ENCODE results near the gene SCO2. TPM values are rescaled to one million over a fixed set of nuclear protein-coding genes. Genes with fewer than 3 reads are reported as not detected.

The SCO2 gene
- total RNA-seq, 4 donors from 2014 or later = 1.5 to 10.7 (median 8.3) TPM

GRCh38 chr22:50507991-50508884 is 17.2 kb downstream of the SCO2 start, which contains the start of gene NCAPH2:
Gene NCAPH2, plus strand, starts transcription at chr22:50508224. Its CDS starts 114 bp downstream, at chr22:50508338.
- TF ChIP-seq CTCF (IDR thresholded peaks at IDR 0.05; ENCODE audit: low read depth) = no peak

GRCh38 chr22:50507421-50507990 is 17.9 kb downstream of the SCO2 start, which contains the start of gene LMF2:
Gene LMF2, minus strand, starts transcription at chr22:50507702. Its CDS starts 27 bp downstream, at chr22:50507675.
- TF ChIP-seq CTCF (IDR thresholded peaks at IDR 0.05; ENCODE audit: low read depth) = no peak

GRCh38 chr22:50506611-50507420 is 18.6 kb downstream of the SCO2 start:
- no peak for TF ChIP-seq CTCF (IDR thresholded peaks at IDR 0.05; ENCODE audit: low read depth)

GRCh38 chr22:50505776-50506610 is 19.4 kb downstream of the SCO2 start:
- no peak for TF ChIP-seq CTCF (IDR thresholded peaks at IDR 0.05; ENCODE audit: low read depth)

DNA sequence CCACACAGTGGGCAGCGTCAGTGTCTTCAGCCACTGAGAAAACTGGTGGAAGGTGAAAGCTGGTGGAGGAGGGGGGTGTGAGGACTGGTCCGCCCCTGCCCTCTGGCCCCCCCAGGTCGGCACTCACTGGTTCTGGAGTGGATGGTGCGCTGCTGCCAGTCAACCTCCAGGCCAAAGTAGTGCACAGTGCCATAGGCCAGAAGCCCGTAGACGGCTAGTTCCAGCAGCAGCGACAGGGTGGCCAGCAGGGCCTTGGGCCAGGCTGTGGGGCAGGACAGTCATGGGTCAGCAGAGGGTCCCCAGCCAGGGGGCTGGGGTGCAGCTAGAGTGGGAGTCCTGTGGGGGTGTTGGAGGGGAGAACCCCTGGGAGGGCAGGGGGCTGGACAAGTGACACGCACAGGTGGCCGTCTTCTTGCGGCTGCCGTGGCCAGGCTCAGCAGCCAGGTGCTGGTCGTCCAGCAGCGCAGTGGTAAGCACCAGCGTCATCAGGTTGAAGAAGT is 20.1 kb downstream of the SCO2 start:
- TF ChIP-seq CTCF (IDR thresholded peaks at IDR 0.05; ENCODE audit: low read depth) = no peak

DNA sequence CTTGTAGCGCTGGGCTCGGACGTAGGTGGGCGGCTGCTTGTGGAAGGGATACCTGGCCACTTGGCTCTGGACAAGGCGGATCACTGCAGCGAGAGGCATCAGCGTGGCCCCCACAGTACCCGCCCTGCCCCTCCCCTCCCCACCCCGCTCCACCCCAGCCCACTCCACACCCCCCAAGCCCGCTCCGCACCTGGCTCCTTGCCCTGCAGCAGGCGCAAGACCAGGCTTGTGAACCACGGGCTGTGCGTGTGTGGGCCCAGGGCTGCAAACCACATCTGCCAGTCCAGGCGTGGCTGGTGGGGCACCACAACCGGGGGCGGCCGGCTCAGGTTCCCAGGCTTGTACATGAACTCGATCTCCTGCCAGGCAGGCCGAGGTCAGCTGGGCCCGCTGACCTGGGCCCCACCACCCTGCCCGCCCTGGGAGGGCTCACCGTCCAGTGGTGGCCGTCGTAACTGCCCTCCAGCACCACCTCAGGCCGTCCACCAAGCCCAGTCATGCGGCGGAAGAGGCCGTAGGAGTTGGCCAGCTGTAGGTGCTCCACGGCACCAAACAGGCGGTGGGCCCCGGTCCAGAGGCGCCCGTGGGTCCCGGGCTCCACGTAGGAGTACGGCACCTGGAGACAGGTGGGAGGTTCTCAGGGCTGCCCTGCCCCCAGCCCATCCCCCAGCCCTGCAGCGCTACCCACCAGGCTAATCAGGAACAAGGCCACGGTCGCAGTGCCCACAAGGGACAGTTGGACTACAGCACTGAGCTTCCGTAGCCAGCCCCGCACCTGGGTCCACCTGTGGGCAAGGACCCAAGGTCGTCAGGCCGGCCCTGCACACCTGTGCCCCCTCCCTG is 20.8 kb downstream of the SCO2 start:
- TF ChIP-seq CTCF (IDR thresholded peaks at IDR 0.05; ENCODE audit: low read depth) = no peak

All from subcutaneous adipose tissue (tissue), 4 donors.